OCI-LY7 (cell line): Measurements from ENCODE around the gene JUNB.

ENCODE experiments used
- EZH2phosphoT487 ChIP-seq: fragments of 200-600 bp; sonication (generic); IDR thresholded peaks from 2 replicates; pipeline ENCODE4 v1.6.1; 2018; ENCODE audit warnings: low read depth, borderline replicate concordance, mild to moderate bottlenecking, mixed run types, antibody characterized with exemption, low read length, moderate library complexity, mixed read lengths
- TF ChIP-seq, protein P1 (sequence below): fragments of 200-600 bp; sonication (generic); conservative IDR thresholded peaks from 2 replicates; pipeline ENCODE4 v1.5.1; 2014; ENCODE audit warnings: mild to moderate bottlenecking, antibody characterized with exemption, low read length, moderate library complexity, mixed read lengths

DNA sequence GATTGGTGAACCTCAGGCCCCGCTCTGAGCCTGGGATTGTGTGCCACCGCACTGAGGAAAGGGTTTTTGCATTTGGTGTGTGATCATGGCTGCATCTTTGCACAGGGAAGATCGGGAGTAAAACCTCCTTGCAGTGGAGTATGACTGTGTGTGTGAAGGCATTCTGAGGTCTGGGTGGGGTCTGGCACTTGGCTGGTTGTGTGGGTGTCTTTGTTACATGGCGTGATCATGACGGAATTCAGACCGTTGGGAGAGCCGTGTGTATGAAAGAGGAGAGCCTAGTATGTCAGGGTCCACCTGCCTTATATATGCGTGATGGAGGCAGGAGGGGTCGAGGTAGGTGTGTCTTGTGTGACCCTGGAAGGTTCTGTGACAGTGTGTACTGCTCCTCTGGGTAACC lies 40.4 kb upstream of the JUNB start:
- TF ChIP-seq, protein P1, sequence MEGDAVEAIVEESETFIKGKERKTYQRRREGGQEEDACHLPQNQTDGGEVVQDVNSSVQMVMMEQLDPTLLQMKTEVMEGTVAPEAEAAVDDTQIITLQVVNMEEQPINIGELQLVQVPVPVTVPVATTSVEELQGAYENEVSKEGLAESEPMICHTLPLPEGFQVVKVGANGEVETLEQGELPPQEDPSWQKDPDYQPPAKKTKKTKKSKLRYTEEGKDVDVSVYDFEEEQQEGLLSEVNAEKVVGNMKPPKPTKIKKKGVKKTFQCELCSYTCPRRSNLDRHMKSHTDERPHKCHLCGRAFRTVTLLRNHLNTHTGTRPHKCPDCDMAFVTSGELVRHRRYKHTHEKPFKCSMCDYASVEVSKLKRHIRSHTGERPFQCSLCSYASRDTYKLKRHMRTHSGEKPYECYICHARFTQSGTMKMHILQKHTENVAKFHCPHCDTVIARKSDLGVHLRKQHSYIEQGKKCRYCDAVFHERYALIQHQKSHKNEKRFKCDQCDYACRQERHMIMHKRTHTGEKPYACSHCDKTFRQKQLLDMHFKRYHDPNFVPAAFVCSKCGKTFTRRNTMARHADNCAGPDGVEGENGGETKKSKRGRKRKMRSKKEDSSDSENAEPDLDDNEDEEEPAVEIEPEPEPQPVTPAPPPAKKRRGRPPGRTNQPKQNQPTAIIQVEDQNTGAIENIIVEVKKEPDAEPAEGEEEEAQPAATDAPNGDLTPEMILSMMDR = no peak
- no peak for TF ChIP-seq EZH2phosphoT487
